NCI-H146 treated with DMSO at 0.1 percent for 48 hours (cell line): ENCODE data around the gene SLC7A8.
"Not testable (repeated sequence)": the region's sequence is repeated elsewhere in the genome, so short reads cannot be mapped to it uniquely, and the experiment has no call there.

ENCODE experiments used
- DNase-seq: peaks from one replicate; lab custom pipeline; 2025; ENCODE audit not compliant: unreplicated experiment; lab: John Stamatoyannopoulos, UW

The SLC7A8 gene

DNA sequence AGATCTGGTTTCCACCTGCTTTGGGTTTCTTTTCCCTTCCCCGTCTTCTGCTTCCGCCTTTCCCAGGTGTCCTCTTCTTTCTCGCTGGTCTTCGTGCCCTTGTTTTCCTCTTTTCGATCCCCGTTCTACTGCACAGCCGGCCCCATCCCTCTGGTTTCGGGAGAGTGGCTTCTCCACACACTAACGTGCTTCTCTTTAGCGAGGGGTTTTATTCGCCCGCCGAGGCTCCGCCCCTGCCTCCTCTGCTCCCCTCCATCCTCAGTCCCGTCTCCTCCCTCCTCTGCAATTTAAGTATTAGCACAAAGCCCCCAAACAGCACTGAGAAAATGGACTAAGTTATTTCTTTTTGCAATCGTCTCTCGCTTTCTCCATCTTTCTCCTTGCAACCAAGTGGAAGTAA is at the start of gene SLC7A8:
TSS of gene SLC7A8 (minus strand) at position 182 of the 400 bp plus-strand sequence. CDS start 746 bp downstream, outside the sequence.
- DNase-seq: no peak

DNA sequence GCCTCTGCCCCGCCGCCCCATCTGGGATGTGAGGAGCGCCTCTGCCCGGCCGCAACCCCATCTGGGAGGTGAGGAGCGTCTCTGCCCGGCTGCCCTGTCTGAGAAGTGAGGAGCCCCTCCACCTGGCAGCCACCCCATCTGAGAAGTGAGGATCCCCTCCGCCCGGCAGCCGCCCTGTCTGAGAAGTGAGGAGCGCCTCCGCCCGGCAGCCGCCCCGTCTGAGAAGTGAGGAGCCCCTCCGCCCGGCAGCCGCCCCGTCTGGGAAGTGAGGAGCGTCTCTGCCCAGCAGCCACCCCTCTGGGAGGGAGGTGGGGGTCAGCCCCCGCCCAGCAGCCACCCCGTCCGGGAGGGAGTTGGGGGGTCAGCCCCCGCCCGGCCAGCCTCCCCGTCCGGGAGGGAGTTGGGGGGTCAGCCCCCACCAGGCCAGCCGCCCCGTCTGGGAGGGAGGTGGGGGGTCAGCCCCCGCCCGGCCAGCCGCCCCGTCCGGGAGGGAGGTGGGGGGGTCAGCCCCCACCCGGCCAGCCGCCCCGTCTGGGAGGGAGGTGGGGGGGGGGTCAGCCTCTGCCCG is 48.9 kb upstream of the SLC7A8 start:
- DNase-seq: not testable (repeated sequence)

DNA sequence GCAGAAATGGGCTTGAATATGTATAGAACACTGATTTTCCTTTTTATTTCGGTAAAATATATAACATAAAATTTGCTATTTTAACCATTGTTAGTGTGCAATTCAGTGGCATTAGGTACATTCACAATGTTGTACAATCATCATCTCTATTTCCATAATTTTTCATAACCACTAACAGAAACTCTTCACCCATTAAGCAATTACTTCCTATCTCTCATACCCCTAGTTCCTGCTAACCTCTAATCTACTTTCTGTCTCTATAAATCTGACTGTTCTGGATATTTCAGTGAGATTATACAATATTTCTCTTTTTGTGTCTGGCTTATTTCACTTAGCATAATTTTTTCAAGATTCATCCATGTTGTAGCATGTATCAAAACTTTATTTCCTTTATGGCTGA is 45.4 kb upstream of the SLC7A8 start:
- DNase-seq: no peak

DNA sequence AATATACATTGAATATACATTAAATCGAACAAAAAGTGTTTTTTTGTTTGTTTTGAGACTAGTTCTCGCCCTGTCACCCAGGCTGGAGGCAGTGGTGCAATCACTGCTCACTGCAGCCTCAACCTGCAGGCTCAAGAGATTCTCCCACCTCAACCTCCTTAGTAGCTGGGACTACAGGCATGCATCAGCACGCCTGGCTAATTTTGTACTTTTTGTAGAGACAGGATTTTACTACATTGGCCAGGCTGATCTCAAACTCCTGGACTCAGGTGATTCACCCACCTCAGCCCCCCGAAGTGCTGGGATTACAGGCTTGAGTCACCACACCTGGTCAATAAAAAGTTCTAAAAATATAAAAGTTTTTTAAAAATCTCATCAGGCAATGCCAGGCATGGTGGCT is 44.1 kb upstream of the SLC7A8 start:
- DNase-seq: no peak

DNA sequence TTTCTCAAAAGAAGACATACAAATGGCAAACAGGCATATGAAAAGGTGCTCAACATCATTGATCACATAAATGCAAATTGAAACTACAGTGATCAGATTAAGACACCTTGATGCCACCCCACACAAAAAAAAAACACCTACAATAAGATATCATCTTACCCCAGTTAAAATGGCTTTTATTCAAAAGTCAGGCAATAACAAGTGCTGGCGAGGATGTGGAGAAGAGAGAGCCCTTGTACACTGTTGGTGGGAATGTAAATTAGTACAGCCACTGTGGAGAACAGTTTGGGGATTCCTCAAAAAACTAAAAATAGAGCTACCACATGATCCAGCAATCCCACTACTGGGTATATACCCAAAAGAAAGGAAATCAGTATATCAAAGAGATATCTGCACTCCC is 41.5 kb upstream of the SLC7A8 start:
- not testable (repeated sequence) for DNase-seq

DNA sequence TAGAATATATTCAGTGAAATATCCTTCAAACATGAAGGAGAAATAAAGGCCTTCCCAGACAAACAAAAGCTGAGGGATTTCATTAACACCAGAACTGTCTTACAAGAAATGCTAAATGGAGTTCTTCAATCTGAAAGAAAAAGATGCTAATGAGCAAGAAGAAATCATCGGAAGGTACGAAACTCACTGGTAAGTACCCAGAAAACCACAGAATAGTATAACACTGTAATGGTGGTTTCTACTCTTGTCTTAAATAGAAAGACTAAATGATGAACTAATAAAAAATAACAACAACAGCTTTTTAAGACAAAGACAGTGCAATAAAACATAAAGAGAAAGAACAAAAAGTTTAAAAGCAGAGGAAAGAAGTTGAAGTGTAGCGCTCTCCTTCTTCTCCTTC is 35.6 kb upstream of the SLC7A8 start:
- no peak for DNase-seq

DNA sequence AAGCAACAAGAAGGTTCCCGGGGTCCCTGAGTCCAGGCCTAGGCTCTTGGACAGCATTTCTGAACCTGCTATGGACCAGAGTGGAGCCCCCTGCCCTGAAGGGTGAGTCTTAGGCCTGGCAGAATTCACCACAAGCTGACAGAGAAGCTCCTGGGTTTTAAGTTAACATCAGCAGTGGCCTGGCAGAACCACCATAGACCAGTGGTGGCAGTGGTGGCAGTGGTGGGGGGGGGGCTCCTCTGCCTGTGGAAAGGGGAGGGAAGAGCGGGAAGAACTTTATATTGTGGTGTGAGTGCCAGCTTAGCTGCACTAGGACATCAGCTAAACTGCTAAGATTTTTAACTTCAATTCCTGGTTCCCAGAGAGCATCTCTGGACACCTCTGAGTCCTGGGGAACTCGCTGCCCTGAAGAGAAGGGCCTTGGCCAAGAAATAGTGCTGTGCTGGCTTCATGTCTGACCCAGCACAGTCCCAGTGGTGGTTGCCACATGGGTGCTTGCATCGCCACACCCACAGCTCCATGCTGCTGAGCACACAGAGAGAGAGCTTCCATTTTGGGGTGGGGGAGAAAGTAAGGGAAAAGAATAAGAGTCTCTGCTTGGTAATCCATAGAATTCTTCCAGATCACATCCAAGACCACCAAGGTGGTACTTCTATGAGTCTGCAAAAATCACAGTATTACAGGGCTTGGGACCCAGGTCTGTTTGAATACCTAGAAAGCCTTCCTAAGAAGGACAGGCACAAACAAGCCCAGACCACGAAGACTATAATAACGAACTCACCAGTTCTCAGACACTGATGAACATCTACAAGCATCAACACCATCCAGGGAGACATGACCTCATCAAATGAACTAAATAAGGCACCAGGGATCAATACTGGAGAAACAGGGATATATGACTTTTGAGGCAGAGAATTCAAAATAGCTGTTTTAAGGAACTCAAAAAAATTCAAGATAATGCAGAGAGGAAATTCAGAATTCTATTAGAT is 33.9 kb upstream of the SLC7A8 start:
- DNase-seq: no peak

DNA sequence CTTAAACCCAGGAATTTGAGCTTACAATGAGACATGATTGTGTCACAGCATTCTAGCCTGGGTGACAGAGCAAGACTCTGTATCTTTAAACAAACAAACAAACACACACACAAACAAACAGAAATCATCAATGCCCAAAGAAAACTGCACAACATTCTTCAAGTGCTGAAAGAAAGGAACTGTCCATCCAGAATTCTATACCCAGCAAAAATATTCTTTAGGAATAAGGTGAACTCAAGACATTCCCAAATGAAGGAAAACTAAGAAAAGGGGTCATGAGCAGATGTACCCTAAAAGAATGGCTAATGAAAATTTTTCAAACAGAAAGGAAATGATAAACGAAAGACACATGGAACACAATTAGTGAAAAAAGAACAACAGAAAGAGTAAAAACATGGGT is 32.0 kb upstream of the SLC7A8 start:
- DNase-seq: no peak

DNA sequence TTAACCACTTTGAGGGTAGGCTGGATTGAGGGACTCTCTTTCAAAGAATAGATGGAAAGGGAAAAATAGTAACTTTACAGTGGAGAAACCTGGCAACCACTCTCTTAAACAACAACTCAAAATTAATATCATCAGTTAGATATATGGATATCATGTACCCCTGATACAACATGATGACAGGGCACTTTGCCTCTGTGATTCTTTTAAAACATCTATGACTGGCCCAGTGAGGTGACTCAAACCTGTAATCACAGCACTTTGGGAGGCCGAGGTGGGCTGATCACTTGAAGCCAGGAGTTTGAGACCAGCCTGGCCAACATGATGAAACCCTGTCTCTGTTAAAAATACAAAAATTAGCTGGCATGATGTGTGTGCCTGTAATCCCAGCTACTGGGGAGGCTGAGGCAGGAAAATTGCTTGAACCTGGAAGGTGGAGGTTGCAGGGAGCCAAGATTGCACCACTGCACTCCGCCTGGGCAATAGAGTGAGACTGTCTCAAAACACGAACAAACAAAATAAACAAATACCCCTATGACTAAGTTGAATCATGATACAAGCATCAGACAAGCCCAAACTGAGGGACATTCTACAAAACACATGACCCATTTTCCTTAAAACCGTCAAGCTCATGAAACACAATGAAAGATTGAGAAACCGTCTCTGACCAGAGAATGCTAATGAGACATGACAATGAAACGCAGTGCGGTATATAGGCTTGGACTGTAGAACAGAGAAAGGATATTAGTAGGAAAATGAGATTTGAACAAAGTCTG is 26.4 kb upstream of the SLC7A8 start:
- no peak for DNase-seq

DNA sequence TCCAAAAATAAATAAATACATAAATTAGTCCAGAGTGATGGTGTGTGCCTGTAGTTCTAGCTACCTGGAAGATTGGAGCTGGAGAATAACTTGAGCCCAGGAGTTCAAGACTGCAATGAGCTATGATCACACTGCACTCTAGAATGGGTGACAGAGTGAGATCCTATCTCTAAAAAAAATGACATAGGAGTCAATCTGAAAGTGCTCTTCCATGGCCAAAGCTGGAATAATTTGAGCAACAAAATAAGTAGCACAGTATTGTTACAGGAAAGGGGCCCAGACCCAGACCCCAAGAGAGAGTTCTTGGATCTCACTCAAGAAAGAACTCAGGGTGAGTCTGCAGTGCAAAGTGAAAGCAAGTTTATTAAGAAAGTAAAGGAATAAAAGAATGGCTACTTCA is 24.9 kb upstream of the SLC7A8 start:
- DNase-seq: no peak

DNA sequence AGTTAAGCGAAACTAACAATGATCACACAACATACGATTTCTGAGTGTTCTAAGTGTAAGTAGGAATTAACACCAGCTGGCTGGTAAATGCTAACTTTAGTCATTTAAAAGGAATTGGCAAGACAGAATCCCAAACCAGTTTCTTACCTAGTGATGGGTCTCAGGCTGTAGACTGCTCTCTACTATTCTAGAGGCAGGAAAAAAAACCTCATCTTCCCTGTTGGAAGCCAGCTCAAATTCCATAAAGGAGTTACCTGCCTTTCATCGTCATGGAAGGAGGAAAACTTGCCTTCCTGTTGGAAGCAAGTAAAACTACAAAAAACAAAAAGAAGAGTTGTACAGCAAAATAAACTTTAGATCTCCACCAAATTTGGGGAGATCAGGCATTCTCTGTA is 23.7 kb upstream of the SLC7A8 start:
- no peak for DNase-seq

DNA sequence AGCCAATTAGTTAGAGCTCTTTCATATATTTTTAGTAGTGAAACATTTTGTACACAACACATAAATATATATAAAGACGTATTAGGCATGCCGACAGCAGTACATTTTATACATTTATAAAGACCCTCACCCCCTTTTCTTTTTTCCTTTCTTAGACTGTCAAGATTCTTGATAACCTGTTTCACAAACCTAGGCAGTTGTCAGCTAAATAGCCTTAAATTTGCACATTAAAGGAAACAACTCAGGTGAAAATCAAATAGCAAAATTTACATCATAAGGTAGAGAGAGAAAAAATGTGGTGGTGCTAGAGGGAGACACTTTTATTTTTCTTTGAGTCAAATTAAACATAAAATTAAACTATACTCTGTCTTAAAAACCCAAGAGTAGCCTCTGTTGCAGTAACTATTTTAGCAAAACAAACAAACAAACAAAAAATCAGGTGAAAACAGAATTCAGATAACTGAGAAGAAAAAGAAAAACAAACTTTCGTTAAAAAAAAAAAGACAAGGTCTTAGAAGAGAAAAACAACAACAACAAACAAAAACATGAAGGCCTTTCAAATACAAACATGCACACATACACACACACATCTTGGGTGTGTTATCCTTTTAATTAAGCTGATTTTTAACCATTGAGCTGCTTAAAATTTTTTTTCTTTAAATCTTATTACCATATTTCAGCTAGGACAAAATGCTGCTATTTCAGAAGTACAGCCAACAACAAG is 23.1 kb upstream of the SLC7A8 start:
- DNase-seq: no peak

DNA sequence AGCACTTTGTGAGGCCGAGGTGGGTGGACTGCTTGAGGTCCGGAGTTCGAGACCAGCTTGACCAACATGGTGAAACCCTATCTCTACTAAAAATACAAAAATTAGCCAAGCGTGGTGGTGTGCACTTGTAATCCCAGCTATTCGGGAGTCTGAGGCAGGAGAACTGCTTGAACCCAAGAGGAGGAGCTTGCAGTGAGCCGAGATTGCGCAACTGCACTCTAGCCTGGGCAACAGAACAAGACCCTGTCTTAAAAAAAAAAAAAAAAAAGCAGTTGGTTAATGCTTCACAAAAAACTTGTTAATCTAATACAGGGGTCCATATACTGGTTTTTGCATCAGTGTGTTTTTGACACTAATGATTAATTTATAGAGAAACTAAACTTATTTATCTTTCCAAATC is 18.5 kb upstream of the SLC7A8 start:
- DNase-seq: no peak

DNA sequence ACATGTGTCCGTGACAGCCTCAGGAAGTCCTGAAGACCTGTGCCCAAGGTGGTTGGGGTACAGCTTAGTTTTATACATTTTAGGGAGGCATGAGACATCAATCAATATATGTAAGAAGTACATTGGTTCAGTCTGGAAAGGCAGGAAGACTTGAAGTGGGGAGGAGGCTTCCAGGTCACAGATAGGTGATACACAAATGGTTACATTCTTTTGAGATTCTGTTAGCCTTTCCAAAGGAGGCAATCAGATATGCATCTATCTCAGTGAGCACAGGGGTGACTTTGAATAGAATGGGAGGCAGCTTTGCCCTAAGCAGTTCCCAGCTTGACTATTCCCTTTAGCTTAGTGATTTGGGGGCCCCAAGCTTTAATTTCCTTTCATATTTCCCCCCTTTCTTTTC is 15.7 kb upstream of the SLC7A8 start:
- DNase-seq: not testable (repeated sequence)

DNA sequence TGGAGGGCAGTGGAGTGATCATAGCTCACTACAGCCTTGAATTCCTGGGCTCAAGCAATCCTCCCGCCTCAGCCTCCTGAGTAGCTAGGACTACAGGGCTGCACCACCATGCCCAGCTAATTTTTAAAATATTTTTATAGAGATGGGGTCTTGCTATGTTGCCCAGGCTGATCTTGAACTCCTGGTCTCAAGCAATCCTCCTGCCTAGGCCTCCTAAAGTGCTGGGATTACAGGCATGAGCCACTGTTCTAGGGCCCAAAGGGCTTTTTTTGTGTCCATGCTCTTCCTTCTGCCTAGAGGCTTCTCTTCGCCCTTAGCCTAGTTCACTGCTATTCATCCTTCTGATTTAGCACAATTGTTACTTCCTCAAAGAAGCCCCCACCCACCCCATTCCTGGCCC is 13.0 kb upstream of the SLC7A8 start:
- not testable (repeated sequence) for DNase-seq

DNA sequence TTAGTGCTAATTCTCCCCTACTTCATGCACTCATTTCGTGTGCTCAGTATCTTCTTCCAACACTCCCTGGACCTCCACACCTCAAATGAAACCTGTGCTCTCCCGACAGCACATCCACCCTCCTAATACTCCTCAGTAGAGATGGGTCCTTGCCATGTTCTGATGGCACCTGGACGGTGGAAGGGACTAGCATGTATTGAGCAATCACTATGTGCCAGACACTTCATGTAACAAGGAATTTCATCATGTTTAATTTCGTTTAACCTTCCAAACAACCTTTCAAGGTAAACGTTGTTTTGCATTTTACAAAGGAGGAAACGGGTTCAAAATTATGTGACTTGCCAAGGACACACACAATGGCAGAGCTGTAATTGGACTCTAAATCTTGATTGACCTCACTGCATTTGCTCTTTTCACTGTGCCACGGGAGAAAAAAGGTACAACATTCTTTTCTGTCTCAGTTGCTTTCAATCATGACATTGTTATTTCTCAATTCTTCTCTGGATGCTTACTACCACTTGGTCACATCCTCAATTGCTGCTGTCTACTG is 12.2 kb upstream of the SLC7A8 start:
- DNase-seq: no peak

DNA sequence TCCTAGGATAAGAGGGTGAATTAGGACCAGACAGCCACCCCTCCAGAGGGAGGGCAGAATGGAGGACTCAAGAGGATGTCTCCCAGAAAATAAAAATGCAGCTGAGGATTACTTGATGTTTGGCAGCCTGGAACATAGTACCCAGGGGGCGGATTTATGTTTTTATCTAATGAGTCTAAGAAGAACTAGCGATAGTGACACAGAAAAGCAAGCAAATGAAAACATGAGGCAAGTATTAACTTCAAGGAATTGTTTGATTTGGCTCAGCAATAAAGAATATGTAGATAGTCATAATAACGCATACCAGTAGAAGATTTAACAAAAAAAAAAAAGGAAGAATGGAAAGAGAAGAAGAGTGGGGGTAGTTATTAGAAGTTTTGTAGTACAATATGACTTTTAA is 10.0 kb upstream of the SLC7A8 start:
- no peak for DNase-seq

DNA sequence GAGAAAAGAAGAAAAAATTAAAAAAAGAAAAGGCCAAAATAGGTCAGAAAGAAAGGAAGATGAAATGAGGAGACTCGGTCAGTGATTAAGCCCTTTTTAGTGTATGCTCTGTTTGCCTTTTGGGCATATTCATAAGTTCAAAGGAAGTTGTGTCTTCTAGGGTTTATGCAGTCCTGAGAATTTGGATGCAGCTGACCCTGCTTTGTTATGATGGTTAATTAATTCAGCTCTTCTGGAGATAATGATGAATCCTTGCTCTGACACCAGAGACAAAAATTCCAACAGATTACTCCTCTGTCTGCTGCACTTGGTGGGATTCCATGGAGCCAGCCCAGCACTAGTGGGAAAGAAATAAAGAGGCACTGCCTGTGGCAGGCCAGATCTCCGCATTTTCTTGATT is 4.5 kb upstream of the SLC7A8 start:
- no peak for DNase-seq

DNA sequence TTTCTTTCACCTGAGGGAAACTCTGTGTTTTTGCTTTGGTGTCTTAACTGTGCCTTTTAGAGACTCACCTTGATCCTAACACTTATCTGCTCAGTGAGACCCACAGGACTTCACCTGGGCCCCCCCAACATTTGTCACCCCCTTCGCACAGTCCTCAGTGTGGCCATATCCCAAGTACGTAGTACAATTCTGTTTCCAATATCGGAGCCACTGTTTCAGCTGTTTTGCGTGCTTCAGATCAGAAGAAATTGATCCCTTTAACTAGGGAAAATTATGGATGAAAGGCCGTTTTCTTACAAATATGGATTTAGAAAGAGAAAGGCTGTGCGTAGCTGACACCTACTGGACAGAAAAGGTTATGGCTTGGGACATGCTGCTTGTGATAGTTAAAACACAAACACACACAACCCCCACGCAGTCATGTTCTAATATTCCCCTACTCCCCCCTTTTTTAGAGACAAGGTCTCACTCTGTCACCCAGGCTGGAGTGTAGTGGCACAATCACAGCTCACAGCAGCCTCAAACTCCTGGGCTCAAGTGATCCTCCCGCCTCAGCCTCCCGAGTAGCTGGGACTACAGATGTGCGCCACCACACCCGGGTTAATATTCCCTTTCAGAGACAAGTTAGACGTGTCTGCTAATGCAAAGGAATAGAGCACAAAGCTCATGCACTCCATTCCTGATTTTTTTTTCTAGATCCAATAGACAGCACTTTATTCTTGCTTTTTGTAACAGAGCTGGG is 3.6 kb upstream of the SLC7A8 start:
- DNase-seq: peak; percentile 32

DNA sequence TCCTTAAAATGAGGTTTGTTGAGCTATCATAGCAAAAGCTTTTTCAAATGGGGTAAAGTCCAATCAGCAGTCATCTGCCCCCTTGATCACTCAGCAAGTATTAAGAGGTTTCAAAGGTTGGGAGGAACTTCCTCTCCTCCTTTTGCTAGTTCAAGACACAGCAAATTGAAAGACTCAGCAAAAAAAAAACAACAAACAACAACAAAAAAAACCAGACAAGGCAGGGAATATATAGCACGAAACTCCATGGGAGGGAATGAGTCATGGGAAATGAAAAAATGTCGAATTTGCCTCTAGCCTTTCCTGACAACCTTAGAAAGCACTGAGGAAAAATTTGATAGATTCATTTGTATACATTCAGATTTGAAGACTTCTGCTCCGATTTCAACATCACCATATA is 1.6 kb upstream of the SLC7A8 start:
- no peak for DNase-seq
